HG03139 (cell line): ENCODE measurements around the gene CDH13.

Source experiments
- ATAC-seq: cut with Tn5 transposase; IDR thresholded peaks from one replicate; pipeline ENCODE4 v1.9.1; 2021; ENCODE audit not compliant: unreplicated experiment

The CDH13 gene

DNA sequence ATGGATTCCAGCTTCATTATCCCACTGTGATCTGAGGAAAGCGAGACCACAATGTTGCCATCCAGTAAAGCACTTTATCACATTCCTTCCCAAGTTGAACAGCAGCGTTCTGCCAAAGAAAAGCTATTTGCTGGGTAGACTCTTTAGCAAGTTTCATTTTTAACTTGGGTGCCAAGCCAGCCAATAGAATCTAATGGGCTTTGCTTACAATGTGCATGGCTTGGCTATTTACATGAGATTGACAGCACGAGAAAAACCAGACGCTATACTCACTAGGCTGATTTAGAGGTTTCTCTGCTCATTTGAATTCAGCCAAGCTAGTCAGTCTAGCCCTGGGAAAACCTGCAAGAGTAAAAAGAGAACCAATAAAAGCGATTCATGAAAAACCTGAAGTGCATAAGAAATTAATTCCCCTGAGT, 108.9 kb downstream of the CDH13 start:
- ATAC-seq, result no peak

DNA sequence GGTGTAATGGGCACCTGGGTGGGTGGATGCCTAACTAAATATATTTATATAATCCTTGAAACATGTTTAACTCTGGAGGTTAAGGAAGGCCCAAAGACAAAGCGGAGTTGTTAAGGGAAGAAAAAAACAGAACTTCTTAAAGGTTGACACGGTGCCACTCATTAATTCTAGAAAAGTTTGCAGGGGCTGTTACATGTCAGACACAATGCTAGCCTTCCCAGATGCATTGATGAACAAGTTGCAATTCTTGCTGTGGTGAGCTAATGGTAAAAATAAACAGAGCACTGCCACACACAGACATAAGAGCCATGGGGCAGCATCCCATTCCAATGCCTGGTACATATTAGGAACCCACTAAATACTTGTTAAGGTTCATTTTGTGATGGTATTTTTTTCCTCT, 109.5 kb downstream of the CDH13 start:
- ATAC-seq, result no peak

DNA sequence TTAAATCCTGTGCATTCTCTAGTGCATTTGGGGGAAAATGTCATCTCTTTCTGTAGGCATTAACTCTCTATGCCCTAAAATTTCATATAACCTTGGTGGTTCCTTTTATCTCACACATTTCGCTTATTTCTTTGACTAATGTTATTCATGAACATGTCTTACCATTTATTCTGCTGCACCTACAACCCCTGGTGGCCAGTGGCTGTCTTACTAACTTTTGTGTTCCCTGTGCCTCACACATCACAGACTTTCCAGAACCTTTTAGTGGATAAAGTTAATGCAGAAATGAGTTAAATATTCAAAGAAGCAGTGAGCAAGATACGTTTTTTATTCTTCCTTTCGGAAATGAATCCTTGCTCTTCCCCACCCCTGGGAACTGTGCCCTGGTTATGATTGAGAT, 111.9 kb downstream of the CDH13 start:
- no peak for ATAC-seq

DNA sequence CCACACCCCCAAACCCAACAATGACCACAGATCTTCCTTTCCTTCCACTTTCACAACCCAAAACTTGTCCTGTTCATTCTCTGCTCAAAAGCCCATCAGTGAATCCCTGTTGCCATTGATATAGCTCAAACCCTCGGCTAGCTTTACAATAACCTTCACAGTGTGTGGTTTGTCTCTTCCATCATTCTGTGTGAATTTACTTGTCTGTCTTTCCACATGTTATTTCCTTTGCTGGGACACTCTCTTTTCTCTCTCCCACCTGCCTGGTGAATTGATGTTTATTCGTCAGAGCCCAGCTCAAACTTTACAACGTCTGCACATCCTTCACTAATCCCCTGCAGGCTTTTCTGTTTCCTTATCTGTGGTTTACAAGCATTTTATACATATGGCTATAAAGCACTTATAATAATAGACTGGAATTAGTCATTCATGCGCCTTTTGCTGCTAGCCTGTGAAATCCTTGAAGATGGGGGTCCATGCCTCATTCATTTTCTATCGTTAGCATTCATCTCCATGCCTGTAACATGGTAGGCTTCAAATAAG, 114.4 kb downstream of the CDH13 start:
- no peak for ATAC-seq

DNA sequence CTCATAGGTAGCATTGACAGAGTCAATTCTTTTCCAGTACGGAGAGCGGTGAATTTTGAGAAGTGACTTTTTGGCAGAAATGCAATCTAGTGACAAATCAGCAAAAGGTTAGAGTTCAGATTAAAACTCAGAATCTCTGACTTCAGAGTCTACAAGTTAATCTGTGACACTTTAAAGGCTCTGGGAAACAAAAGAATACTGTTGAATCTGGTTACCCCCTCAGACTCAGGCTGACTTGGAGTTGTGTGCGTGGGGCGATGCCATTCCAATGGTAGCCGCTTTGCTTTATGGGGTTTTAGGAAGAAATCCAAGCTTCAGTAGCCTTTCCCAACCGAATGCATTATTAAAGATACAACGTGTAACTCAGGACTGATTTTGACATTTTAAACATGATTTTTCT, 118.2 kb downstream of the CDH13 start:
- ATAC-seq, result no peak

DNA sequence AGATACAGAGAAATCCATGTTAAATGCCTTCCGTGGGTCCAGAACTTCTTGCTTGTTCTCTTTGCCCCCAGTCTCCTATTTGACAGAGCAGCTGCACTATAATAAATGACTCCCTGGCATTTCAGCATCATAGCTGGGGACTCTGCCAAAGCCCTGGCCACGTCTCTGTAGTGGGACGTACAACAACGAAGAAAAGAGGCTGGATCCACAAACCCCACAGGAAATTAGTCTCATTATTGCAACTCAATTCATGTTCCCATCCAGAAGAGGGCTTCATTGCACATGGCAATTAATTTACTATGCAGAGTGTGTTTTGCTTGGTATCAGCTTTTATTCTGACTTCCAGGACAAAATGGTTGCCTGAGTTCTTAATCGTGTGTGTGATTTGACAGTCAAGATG, 121.3 kb downstream of the CDH13 start:
- no peak for ATAC-seq

DNA sequence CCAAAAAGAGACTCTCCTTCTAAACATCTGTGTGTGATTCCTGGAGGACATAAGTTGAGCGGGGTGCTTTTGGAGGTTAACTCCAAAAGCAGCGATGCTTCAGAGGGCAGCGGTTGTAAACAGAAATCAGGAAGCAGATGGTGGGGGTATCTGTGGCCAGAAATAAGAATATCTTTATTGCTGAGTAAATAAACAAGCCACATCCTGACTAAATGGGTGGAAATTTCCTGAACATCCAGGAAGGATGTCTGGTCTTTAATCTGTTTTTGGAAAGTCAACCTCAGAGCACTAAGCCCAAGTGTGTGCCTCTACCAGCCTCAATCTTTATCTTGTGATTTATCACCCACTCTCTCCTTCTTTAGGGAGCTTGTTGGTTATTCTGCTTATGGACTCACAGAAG, 123.3 kb downstream of the CDH13 start:
- ATAC-seq, result no peak

DNA sequence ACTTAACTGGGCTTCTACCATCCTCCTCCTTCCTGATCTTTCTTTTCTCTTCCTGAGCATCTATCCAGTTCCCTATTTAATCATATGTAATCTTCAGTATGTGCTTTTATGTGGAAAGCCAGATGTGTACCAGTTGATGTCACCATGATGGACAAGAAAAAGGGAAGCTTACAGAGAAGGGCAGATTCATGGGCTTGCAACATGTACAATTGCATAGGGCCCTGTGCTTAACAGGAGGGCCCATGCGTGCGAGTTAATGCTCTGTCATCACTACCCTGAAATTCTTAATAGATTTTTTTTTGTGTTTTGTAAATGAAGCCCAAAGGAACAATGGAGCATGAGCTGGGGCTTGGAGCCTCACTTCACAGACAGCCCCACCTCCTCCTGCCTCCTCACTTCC, 124.3 kb downstream of the CDH13 start:
- no peak for ATAC-seq

DNA sequence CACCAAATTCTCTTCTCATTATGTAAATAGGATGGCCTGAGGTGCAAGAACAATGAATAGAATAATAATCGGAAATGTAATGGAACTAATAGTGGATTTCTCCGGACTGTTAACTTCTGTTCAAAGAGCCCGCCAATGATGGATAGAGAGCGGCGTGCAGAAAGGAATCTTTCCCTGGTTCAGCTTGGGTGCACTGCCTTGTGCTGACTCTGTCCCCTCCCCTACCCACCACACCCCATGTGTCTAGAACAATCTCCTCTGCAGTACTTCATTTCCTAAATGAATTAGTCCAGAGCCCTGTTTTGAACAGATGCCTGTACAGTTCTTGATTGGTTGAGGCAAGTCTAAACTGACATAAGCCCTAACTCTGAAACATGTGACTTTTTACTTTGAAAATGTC, 125.4 kb downstream of the CDH13 start:
- ATAC-seq, result no peak

DNA sequence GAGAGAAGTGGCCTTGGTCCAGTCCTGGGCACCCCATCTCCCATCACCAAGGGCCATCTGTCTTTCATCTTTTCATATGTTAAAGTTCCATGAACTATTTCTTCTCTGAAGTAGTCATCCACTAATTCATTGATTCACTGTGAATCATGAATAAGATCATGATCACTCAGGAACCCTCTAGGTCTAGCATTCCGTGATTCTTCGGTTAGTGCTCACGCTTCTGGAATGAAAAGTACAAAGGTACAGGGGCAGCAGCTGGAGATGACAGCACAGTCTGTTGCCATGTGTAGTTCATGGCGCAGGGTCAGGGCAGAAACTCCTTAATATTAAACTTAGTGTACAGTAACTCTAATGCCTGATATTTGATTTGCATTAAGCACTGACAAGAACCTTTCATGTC, 127.1 kb downstream of the CDH13 start:
- no peak for ATAC-seq

DNA sequence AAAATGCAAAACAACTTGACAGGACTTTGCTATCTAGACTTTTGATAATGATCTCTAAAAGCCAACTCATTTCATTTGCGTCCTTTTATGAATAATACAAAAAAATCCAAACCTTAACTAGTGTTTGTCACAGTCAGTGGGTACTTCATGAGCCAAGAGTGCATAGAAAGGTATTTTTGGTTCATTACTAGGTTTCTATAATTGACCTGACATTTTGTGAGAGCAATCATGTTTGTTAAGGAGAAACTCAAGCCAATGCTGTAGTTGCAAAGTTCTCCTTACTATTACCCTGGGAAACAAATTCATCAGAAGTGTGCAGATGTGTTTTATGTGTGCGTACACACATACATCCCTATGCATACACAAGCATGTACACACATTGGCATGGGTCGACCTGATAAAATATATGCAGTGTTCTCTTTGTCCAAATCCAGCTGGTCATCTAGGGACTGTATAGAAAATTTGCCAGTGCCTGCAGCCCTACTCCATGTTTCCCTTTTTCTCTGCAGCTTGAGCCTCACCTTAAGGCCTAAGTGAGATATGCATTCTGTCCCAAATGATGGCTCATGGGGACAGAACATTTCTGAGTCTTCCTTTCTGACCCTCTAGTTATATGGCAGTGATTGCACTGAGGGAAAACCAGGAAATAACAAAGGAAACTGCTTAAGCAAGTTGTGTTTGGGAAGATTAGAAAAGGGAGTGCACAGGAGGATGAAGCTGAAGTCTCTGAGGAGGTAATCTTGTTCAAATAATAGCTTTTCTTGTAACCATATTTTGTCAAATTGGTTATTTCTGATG, 128.1 kb downstream of the CDH13 start:
- no peak for ATAC-seq

DNA sequence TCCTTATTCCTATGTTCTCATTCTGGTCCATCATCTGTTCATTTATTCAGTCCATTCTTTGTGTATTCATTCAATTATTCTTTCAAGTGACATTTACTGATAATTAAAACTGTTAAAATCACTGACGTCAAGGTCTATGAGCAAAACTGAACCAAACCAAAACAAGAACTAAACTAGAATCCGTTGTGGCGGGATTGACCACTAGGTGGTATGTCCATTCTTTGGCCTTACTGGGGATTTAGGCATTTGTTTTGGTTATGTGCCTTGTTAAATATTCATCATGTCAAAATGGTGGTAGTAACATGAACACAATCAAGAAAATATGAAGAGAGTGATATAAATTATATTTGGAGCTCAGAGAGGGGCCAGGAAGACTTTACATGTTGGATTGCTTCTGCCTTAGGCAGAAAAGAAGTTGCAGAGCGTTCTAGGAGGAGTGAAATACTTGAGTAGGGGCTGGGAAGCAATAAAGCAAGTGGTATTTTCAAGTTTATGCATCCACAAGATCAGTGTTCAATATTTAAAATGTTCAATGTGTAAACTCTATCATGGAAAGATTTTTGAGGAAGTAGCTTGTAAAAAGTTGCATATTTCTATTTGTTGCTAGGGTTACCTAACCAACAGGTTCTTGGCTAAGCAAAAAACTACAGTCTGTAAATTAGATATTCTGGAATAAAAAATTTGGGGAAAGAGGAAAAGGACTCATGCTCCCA, 129.0 kb downstream of the CDH13 start:
- no peak for ATAC-seq

DNA sequence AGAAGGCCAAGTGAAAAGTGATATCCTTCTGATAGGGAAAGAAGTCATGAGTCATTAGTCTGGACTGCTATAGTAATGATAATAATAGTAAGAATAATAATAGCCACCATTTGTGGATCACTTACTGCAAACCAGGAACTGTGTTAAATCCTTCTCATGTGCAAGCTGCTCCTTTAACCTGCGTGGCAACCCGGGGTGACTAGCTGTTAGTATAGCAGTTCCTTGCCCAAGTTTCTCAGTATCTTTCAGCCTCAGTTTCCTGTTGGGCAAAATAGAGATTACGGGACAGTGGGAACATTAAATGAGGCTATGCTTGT, 129.5 kb downstream of the CDH13 start:
- no peak for ATAC-seq

DNA sequence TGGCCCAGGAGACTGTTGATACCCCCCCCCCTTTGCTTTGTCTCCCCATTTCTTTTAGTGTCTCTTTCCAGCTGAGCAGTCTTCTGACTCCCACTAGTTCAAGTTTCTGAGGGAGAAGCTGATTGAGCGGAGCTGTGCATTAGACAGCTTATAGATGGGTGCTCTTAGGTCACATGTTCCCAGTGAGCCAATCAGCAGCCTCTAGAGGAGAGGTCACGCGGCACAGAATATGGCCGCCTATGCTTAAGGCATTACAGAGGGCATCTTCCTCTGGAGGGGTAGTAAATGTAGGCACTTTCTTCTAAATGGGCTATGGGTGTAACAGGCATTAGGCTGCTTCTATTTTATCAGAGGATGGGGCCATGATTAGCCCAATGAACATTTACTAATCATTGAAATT, 131.6 kb downstream of the CDH13 start:
- ATAC-seq, result no peak

DNA sequence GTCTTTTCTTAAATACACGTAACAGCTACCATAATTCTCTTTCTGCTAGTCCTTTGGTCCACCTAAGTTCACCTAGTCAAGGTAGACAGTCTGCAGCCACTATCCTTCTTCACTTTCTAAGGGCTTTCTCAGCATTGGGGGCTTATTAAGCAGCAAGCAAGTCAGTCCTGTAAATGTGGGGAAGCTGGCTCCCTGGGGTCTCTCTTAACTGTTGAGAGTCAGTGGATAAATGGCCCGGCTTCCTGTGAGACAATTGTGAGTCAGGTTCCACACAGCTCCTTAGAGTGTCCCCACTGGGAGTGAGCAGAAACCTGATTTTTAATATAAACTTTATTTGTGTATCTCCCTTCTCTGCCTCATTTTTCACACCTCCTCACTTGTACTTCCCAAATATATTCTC, 132.1 kb downstream of the CDH13 start:
- no peak for ATAC-seq

DNA sequence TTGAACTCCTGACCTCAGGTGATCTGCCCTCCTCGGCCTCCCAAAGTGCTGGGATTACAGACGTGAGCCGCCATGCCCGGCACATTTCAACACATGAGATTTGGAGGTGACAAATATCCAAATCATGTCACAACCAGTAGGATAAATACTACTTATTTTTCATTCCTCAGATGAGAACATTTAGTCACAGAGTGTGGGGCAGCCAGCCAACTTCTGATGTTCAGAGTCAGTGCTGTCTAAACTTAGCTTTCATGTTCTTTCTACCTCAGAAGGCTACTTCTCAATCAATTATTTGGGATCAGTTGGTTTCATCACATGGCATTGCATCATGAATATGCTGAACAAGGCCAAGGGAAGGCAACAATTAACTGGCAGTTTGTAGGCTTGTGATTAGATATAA, 134.5 kb downstream of the CDH13 start:
- ATAC-seq, result no peak

DNA sequence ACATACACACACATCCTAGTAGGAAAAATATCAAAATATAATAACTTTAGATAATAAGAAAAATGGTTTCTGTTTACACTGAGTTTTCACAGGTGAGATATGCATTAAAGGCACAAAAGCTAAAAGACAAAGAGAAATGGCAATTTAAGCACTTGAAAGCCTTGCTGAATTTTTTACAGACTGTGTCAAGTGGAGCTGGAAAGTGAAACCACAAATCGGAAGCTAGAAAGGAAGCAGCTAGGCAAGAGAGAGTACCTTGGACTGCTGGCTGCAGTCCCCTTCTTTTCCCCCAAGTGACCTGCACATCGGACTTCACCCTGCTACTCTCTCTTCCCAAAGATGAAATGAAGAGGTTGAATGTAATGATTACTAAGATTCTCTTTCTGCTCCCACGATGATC, 135.1 kb downstream of the CDH13 start:
- no peak for ATAC-seq

DNA sequence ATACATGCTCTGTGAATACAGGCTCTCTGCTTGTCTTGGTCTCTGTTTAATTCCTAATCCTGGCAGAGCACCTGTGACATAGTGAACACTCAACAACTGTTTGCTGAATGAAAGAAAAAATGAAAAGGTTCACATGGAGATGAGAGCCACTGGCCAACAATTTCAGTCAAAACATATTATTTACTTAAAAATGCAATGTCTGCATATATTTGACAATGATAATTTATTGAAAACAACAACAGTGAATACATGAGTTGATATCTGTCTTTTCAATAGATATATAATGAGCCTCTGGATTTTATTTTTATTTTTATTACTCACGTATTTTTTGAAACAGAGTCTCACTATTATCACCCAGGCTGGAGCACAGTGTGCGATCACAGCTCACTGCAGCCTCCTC, 136.6 kb downstream of the CDH13 start:
- ATAC-seq, result no peak

DNA sequence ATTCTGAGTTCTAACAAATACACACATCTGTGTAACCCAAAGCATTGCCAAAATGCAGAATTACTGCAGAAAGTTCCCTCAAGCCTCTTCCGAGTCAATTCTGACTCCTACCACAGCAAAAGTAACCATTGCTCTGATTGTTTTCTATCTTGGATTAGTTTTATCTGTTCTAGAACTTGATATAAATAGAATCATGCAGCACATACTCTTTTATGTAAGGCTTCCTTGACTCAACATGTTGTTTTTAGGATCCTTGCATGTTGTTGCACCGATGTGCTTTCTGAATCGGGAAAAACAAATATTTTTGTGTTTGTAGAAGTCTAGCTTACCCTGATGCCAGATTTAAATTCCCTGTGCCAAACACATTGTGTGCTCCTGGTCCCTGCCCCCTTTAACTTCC, 140.4 kb downstream of the CDH13 start:
- ATAC-seq, result no peak

DNA sequence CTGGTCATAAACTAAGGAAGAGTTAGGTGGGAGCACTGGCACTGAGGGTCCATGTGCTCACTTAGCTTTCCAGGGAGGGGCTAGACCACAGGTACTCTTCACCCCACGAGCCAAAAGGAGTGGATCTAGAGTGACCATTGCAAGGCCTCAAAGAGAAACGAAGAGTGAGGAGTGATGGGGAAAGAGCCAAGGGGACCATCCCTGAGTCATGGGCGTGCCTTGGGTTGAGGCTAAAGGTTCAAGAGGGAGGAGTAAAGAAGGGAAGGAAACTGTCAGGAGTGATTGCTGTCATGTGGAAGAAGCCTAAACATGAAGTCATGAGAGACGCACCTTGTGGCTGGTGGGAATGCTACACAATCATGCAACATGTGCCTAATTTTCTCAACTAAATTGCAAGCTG, 141.0 kb downstream of the CDH13 start:
- no peak for ATAC-seq

DNA sequence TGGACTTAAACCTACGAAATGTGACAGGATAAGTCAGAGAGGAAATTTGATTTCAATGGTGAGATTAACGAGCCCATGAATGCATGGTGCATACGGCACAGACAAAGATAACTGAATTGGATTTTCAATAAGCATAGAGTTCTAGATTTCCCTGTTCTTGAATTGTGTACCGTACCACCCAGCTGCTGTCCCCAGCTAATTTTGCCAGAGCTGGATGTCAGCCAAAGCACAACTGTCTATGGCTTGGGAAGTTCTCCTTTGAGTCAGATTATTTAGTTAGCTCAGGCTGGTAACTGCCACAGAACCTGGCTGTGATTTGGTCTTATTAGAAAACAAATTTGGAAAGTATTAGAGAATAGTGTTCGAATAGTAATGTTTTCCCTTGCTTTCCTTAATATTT, 143.1 kb downstream of the CDH13 start:
- ATAC-seq, result no peak

DNA sequence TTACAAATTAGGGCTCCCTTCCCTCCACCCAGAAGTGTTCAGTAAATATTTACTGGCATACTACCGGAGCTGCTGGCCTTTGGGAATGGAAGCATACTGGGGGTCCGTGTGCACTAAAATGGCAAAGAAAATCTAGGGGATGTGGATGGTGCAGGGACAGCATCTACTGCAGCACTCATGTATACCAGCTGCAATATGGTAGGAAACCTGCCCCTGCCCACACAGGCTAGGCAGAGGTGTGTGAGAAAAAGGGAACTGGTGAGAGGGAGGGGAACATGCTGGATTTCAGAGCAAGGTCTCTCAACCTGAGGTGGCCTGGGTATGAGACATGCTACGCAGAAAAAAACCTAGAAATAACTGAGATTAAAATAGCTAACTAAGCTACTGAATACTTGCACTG, 145.4 kb downstream of the CDH13 start:
- ATAC-seq, result no peak

DNA sequence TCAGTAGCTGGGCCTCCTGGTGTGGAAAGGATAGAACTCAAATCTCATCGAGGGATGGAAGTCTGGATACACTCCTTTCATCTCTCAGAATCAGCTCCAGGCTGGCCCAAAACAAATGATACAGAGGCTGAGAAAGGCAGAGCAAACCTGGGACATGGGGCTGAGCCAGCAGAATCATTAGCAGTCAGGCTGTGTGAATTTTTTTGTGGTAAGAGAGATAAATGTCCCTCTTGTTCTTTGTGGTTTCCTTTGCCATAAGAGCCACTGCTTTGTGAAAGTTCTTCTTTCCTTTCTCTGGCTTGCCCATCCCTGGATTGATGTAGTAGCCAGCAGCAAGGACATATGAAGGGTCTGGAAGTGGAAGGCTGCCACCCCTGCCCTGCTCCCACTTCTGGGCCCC, 146.2 kb downstream of the CDH13 start:
- ATAC-seq, result no peak
